ENCODE results near the gene SCRT2. TPM values are rescaled to one million over a fixed set of nuclear protein-coding genes. Genes with fewer than 3 reads are reported as not detected.

SCRT2 gene
- total RNA-seq, 1 experiment from 2014 or later = not detected

DNA sequence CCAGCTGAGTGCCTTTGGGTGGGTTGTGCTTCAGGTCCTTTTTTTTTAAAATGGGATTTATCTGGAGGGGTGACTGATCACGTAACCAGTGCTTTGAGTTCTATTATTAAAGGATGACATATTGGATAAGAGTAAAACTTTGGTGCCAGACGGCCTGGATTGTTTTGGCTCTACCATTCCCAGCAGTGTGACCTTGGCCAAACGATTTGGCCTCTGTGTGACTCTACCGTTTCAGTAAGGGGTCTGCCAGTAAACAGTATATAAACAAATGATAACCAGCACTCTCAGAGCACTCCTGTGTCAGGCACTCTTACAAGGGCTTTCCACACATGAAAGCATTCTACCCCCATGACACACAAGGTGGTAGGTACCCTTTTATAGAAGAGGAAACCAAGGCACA is 8.7 kb downstream of the SCRT2 start:
- no peaks in the 10 kb centered on the region for H3K79me1 ChIP-seq (ENCODE audit: insufficient read depth, low read depth, low read length, poor library complexity, severe bottlenecking)
- H2BK20ac ChIP-seq (ENCODE audit: low read depth, low read length, poor library complexity, severe bottlenecking) = no peak overlapping the region
- no peak overlapping the region for H2AK5ac ChIP-seq (ENCODE audit: insufficient read length, low read length)
- H2AFZ ChIP-seq (ENCODE audit: low read length) = no peak overlapping the region
- Mint-ChIP-seq H3K9me3 (no peaks in the 10 kb centered on the region; a peak in 1 of 5 replicates), H3K27ac (no peak overlapping the region; a peak in 1 of 7 replicates), H3K36me3 (ENCODE audit: insufficient read depth in 1 of 3, low read depth in 3 of 3) (no peaks in the 10 kb centered on the region; a peak in 1 of 7 replicates), H3K4me3 (no peak overlapping the region), H3K27me3 (ENCODE audit: low read depth) (peaks cover 12% of the 10 kb centered on the region), H3K4me1 (peaks cover 38 to 70% of the 10 kb centered on the region in 2 experiments)
- TF ChIP-seq CTCF (conservative IDR thresholded peaks at IDR 0.05) = no peak
- H2BK12ac ChIP-seq (ENCODE audit: insufficient read length, low read depth, low read length) = no peak overlapping the region
- H3K18ac ChIP-seq (ENCODE audit: insufficient read length, low read depth, low read length) = no peak overlapping the region
- no peak overlapping the region for H4K5ac ChIP-seq (ENCODE audit: insufficient read length, low read depth, low read length)
- H3K9ac ChIP-seq (ENCODE audit: extremely low read depth, insufficient read length, low read length) = no peak overlapping the region
- H3K56ac ChIP-seq (ENCODE audit: insufficient read length, low read depth, low read length) = no peak overlapping the region
- no peak overlapping the region for H3T11ph ChIP-seq (ENCODE audit: low read length)
- no peak overlapping the region for H2BK5ac ChIP-seq (ENCODE audit: insufficient read length, low read length)
- no peak overlapping the region for H2BK120ac ChIP-seq (ENCODE audit: low read depth, low read length, poor library complexity, severe bottlenecking)
- no peak overlapping the region for H4K8ac ChIP-seq (replicated peaks; ENCODE audit: insufficient read length, low read depth, low read length)
- no peak overlapping the region for H3K4ac ChIP-seq (ENCODE audit: low read depth, low read length)
- no peaks in the 10 kb centered on the region for H3K23me2 ChIP-seq (ENCODE audit: insufficient read length, low read depth, low read length, poor library complexity, severe bottlenecking)
- H3K23ac ChIP-seq (ENCODE audit: insufficient read length, low read depth, low read length) = no peak overlapping the region
- no peak overlapping the region for H3K14ac ChIP-seq (ENCODE audit: insufficient read depth, low read length)
- no peak overlapping the region for H4K91ac ChIP-seq (ENCODE audit: insufficient read length, low read depth, low read length)
- H4K20me1 ChIP-seq (ENCODE audit: control insufficient read depth, insufficient read depth, insufficient read length) = no peaks in the 10 kb centered on the region
- H3K9me3 ChIP-seq (ENCODE audit: control insufficient read depth, low read depth, low read length) = no peaks in the 10 kb centered on the region
- DNase-seq = no peak
- H3K79me2 ChIP-seq (ENCODE audit: insufficient read depth, low read length) = no peaks in the 10 kb centered on the region
- WGBS (ENCODE audit: extremely low coverage, insufficient read length, low lambda C conversion rate) = no CpG with 5 or more reads among the region's 4 CpGs
- peaks cover 7% of the 10 kb centered on the region for H3K4me1 ChIP-seq (ENCODE audit: insufficient read depth, low read length)
- H3K27ac ChIP-seq (ENCODE audit: insufficient read length, low read depth, low read length) = no peak overlapping the region
- H3K4me2 ChIP-seq (ENCODE audit: insufficient read depth, insufficient read length, low read length) = no peak overlapping the region
- no peaks in the 10 kb centered on the region for H3K27me3 ChIP-seq (ENCODE audit: insufficient read depth, low read length)
- no peak overlapping the region for H2BK15ac ChIP-seq (ENCODE audit: low read depth, low read length)

Data from H9 (cell line).